HCT116 (cell line): Measurements from ENCODE around the gene ELMOD1. TPM values are rescaled to one million over a fixed set of nuclear protein-coding genes. Genes with fewer than 3 reads are reported as not detected.

Experiments used
- ATAC-seq: fragments of 200-7000 bp; cut with Tn5 transposase; 2 replicates; pipeline ENCODE4 v1.9.1; 2020; ENCODE audit warnings: mild to moderate bottlenecking, moderate library complexity
- BruUV-seq: library from RNA; stranded (reverse); fragments of 400-500 nt; replicated peaks from 2 replicates; lab custom pipeline; 2021; lab: Mats Ljungman, UMichigan
- CTCF ChIA-PET: fragments of 300-600 bp; sonication (Branson Sonifier 250); formaldehyde crosslinking; loops from one replicate; lab custom pipeline; 2021; ENCODE audit warnings: antibody characterized with exemption; lab: Charles Lee
- POLR2A ChIA-PET: fragments of 300-600, 350-600 bp; sonication (Branson Sonifier 250); formaldehyde crosslinking; loops from one replicate; lab custom pipeline; 2021; ENCODE audit warnings: antibody characterized with exemption; lab: Charles Lee
- RAD21 ChIA-PET, 2 experiments: fragments of 300-600 bp; sonication (Branson Sonifier 250); formaldehyde crosslinking; loops; one replicate each; lab custom pipeline; 2023; ENCODE audit warnings: low total read pairs in 2 of 2; ENCODE audit not compliant: uncharacterized antibody in 2 of 2, unreplicated experiment in 2 of 2, low non-redundant PET in 1 of 2; lab: Charles Lee
- DNase-seq: peaks from one replicate; pipeline ENCODE4 v3.0.0-alpha.2; 2010; ENCODE audit warnings: low read depth, low spot score
- H2AFZ ChIP-seq: fragments of 200-600 bp; shearing (Covaris generic), sonication (generic); 2 replicates; pipeline ENCODE4 v1.6.1; 2017; ENCODE audit warnings: low read depth, mixed run types, mixed read lengths, antibody characterized with exemption, low read length; ENCODE audit not compliant: poor library complexity, severe bottlenecking
- H3K27ac ChIP-seq: 2 replicates; pipeline ENCODE4 v1.5.1; 2012; ENCODE audit warnings: low read depth, low read length
- H3K27me3 ChIP-seq: fragments of 200-600 bp; sonication (generic); 2 replicates; pipeline ENCODE4 v1.6.1; 2016; ENCODE audit warnings: mixed run types, low read length, mixed read lengths; ENCODE audit not compliant: insufficient read depth
- H3K36me3 ChIP-seq, 2 experiments: fragments of 200-500 bp in 1 of 2; fragments of 200-600 bp in 1 of 2; sonication (Bioruptor generic) in 1 of 2; sonication (generic) in 1 of 2; 2 replicates each; pipeline versions ENCODE4 v1.5.1 to v1.6.1; 2014 to 2016; ENCODE audit warnings: low read length in 2 of 2, inconsistent platforms in 1 of 2, mixed read lengths in 1 of 2, mixed run types in 1 of 2; ENCODE audit not compliant: insufficient read depth in 2 of 2, control insufficient read depth in 1 of 2
- H3K4me1 ChIP-seq, 2 experiments: fragments of 200-600 bp in 1 of 2; sonication (generic) in 1 of 2; 2 replicates each; pipeline versions ENCODE4 v1.5.1 to v1.6.1; 2012 to 2017; ENCODE audit warnings: low read length in 2 of 2, inconsistent platforms in 1 of 2, mild to moderate bottlenecking in 1 of 2, mixed read lengths in 1 of 2, mixed run types in 1 of 2, moderate library complexity in 1 of 2; ENCODE audit not compliant: insufficient read depth in 2 of 2, control insufficient read depth in 1 of 2
- H3K4me2 ChIP-seq: fragments of 200-600 bp; sonication (generic); 2 replicates; pipeline ENCODE4 v1.6.1; 2017; ENCODE audit warnings: mixed run types, low read length, mixed read lengths
- H3K4me3 ChIP-seq, 2 experiments: fragments of 200-600 bp in 1 of 2; sonication (generic) in 1 of 2; replicated peaks in 1 of 2; 2 replicates each; pipeline ENCODE4 v1.5.1; 2011 to 2016; ENCODE audit warnings: low read length in 2 of 2, control low read depth in 1 of 2, low read depth in 1 of 2, mild to moderate bottlenecking in 1 of 2, mixed read lengths in 1 of 2, mixed run types in 1 of 2
- H3K79me2 ChIP-seq: fragments of 200-600 bp; sonication (generic); 2 replicates; pipeline ENCODE4 v1.6.1; 2017; ENCODE audit warnings: mild to moderate bottlenecking, mixed run types, low read length, moderate library complexity, mixed read lengths; ENCODE audit not compliant: insufficient read depth
- H3K9ac ChIP-seq: fragments of 200-600 bp; sonication (generic); 2 replicates; pipeline ENCODE4 v1.6.1; 2016; ENCODE audit warnings: low read length, mixed read lengths
- H3K9me2 ChIP-seq: fragments of 200-600 bp; sonication (generic), shearing (Covaris generic); 2 replicates; pipeline ENCODE4 v1.6.1; 2017; ENCODE audit warnings: mixed run types, mild to moderate bottlenecking, moderate library complexity; ENCODE audit not compliant: insufficient read depth
- H3K9me3 ChIP-seq, 2 experiments: fragments of 200-500 bp in 1 of 2; fragments of 200-600 bp in 1 of 2; sonication (Bioruptor generic) in 1 of 2; sonication (generic) in 1 of 2; 2 replicates each; pipeline ENCODE4 v1.6.1; 2014 to 2017; ENCODE audit warnings: low read length in 2 of 2, mixed read lengths in 2 of 2, inconsistent platforms in 1 of 2, low read depth in 1 of 2, mild to moderate bottlenecking in 1 of 2, mixed run types in 1 of 2, moderate library complexity in 1 of 2; ENCODE audit not compliant: control insufficient read depth in 1 of 2, insufficient read depth in 1 of 2
- H4K20me1 ChIP-seq: fragments of 200-600 bp; sonication (generic), shearing (Covaris generic); 2 replicates; pipeline ENCODE4 v1.6.1; 2017; ENCODE audit warnings: mixed run types, mild to moderate bottlenecking, moderate library complexity; ENCODE audit not compliant: insufficient read depth
- CBX3 ChIP-seq: IDR thresholded peaks from 2 replicates; pipeline ENCODE4 v1.6.1; 2012; ENCODE audit warnings: low read depth
- CEBPB ChIP-seq: IDR thresholded peaks from 2 replicates; pipeline ENCODE4 v1.6.1; 2012; ENCODE audit warnings: low read depth
- FOSL1 ChIP-seq: IDR thresholded peaks from 2 replicates; pipeline ENCODE4 v1.6.1; 2012; ENCODE audit warnings: low read depth
- JUND ChIP-seq: IDR thresholded peaks from 2 replicates; pipeline ENCODE4 v1.6.1; 2012
- SIN3A ChIP-seq: IDR thresholded peaks from 2 replicates; pipeline ENCODE4 v1.6.1; 2012; ENCODE audit warnings: low read depth
- SP1 ChIP-seq: IDR thresholded peaks from 2 replicates; pipeline ENCODE4 v1.6.1; 2012; ENCODE audit warnings: low read depth
- TCF7L2 ChIP-seq: IDR thresholded peaks from 2 replicates; pipeline ENCODE4 v1.7.0; 2011; ENCODE audit warnings: borderline replicate concordance, inconsistent platforms; ENCODE audit not compliant: insufficient read depth, insufficient read length; ENCODE audit errors: extremely low read depth
- intact Hi-C: fragments of 100-400 bp; cut with micrococcal nuclease; formaldehyde crosslinking; loops from 2 replicates; pipeline ENCODE4 v1.10.0; 2022
- total RNA-seq: library from RNA; stranded (reverse); gene quantifications from one replicate; pipeline ENCODE4 v1.2.1, GENCODE V29; 2021; ENCODE audit not compliant: unreplicated experiment
- TF ChIP-seq, protein P1 (sequence below): IDR thresholded peaks from 2 replicates; pipeline ENCODE4 v1.6.1; 2012; ENCODE audit warnings: low read depth
- TF ChIP-seq, protein P2 (sequence below), 3 experiments: fragments of 200-600 bp in 1 of 3; sonication (generic) in 1 of 3; IDR thresholded peaks in 2 of 3; conservative IDR thresholded peaks in 1 of 3; 2 replicates each; pipeline ENCODE4 v1.5.1; 2012 to 2017; ENCODE audit warnings: low read depth in 2 of 3, low read length in 2 of 3, antibody characterized with exemption in 1 of 3, borderline replicate concordance in 1 of 3, control low read depth in 1 of 3, mild to moderate bottlenecking in 1 of 3, mixed read lengths in 1 of 3, mixed run types in 1 of 3, moderate library complexity in 1 of 3; ENCODE audit not compliant: insufficient read depth in 1 of 3
- TF ChIP-seq, protein P3 (sequence below): IDR thresholded peaks from 2 replicates; pipeline ENCODE4 v1.6.1; 2011; ENCODE audit warnings: mild to moderate bottlenecking, low read length, moderate library complexity; ENCODE audit not compliant: insufficient replicate concordance; ENCODE audit errors: extremely low read depth

The ELMOD1 gene
- total RNA-seq, 1 experiment from 2014 or later = 2.9 TPM

DNA sequence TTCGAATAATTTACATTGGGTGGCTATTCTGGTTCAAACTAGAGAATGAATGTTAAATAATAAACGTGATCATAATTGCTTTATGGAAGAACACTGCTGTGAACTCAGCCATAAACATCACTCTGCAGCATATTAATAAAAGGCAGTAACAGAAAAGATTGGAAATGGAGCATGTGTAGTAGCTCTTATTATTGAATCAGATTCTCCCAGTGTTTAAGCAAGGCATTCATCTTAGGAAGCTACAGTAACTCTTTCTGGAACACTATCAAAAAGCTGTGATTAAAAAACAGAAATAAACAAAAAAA lies 34.7 kb downstream of the ELMOD1 start:
- Histone ChIP-seq H4K20me1 (no peaks in the 10 kb centered on the region), H3K4me1 (no peaks in the 10 kb centered on the region), H3K4me3 (no peak overlapping the region), H3K9ac (no peak overlapping the region), H2AFZ (no peak overlapping the region), H3K36me3 (no peaks in the 10 kb centered on the region), H3K9me3 (no peaks in the 10 kb centered on the region), H3K27me3 (no peaks in the 10 kb centered on the region), H3K9me2 (no peaks in the 10 kb centered on the region), H3K79me2 (no peaks in the 10 kb centered on the region)
- intact Hi-C loops = no loop called here
- BruUV-seq = no TSS peak
- no peak for ATAC-seq
- RAD21 ChIA-PET = no interaction called here
- no peak for DNase-seq
- POLR2A ChIA-PET = no interaction called here
- TF ChIP-seq CEBPB (no peak), SIN3A (no peak), SP1 (no peak), FOSL1 (no peak), JUND (no peak), CBX3 (no peak), TCF7L2 (no peak)
- TF ChIP-seq, protein P1, sequence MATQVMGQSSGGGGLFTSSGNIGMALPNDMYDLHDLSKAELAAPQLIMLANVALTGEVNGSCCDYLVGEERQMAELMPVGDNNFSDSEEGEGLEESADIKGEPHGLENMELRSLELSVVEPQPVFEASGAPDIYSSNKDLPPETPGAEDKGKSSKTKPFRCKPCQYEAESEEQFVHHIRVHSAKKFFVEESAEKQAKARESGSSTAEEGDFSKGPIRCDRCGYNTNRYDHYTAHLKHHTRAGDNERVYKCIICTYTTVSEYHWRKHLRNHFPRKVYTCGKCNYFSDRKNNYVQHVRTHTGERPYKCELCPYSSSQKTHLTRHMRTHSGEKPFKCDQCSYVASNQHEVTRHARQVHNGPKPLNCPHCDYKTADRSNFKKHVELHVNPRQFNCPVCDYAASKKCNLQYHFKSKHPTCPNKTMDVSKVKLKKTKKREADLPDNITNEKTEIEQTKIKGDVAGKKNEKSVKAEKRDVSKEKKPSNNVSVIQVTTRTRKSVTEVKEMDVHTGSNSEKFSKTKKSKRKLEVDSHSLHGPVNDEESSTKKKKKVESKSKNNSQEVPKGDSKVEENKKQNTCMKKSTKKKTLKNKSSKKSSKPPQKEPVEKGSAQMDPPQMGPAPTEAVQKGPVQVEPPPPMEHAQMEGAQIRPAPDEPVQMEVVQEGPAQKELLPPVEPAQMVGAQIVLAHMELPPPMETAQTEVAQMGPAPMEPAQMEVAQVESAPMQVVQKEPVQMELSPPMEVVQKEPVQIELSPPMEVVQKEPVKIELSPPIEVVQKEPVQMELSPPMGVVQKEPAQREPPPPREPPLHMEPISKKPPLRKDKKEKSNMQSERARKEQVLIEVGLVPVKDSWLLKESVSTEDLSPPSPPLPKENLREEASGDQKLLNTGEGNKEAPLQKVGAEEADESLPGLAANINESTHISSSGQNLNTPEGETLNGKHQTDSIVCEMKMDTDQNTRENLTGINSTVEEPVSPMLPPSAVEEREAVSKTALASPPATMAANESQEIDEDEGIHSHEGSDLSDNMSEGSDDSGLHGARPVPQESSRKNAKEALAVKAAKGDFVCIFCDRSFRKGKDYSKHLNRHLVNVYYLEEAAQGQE = no peak
- TF ChIP-seq, protein P2, sequence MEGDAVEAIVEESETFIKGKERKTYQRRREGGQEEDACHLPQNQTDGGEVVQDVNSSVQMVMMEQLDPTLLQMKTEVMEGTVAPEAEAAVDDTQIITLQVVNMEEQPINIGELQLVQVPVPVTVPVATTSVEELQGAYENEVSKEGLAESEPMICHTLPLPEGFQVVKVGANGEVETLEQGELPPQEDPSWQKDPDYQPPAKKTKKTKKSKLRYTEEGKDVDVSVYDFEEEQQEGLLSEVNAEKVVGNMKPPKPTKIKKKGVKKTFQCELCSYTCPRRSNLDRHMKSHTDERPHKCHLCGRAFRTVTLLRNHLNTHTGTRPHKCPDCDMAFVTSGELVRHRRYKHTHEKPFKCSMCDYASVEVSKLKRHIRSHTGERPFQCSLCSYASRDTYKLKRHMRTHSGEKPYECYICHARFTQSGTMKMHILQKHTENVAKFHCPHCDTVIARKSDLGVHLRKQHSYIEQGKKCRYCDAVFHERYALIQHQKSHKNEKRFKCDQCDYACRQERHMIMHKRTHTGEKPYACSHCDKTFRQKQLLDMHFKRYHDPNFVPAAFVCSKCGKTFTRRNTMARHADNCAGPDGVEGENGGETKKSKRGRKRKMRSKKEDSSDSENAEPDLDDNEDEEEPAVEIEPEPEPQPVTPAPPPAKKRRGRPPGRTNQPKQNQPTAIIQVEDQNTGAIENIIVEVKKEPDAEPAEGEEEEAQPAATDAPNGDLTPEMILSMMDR (IDR thresholded peaks at IDR 0.05 in 2 of 3, conservative IDR thresholded peaks at IDR 0.05 in 1 of 3; ENCODE audit: borderline replicate concordance in 1 of 3, insufficient read depth in 1 of 3, low read depth in 2 of 3, low read length in 2 of 3) = no peak
- TF ChIP-seq, protein P3, sequence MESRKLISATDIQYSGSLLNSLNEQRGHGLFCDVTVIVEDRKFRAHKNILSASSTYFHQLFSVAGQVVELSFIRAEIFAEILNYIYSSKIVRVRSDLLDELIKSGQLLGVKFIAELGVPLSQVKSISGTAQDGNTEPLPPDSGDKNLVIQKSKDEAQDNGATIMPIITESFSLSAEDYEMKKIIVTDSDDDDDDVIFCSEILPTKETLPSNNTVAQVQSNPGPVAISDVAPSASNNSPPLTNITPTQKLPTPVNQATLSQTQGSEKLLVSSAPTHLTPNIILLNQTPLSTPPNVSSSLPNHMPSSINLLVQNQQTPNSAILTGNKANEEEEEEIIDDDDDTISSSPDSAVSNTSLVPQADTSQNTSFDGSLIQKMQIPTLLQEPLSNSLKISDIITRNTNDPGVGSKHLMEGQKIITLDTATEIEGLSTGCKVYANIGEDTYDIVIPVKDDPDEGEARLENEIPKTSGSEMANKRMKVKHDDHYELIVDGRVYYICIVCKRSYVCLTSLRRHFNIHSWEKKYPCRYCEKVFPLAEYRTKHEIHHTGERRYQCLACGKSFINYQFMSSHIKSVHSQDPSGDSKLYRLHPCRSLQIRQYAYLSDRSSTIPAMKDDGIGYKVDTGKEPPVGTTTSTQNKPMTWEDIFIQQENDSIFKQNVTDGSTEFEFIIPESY = no peak
- TF ChIP-seq, all 23 proteins: peak for 0
- no peak overlapping the region for H3K27ac ChIP-seq
- H3K4me2 ChIP-seq = no peak overlapping the region
- CTCF ChIA-PET = no interaction called here
